Type B pancreatic cell (in vitro differentiated cells): ENCODE results near the gene IKBKG. TPM values are rescaled to one million over a fixed set of nuclear protein-coding genes. Genes with fewer than 3 reads are reported as not detected.
"Not testable (repeated sequence)": the region's sequence is repeated elsewhere in the genome, so short reads cannot be mapped to it uniquely, and the experiment has no call there.

Experiments
- DNase-seq: peaks from one replicate; pipeline ENCODE4 v3.0.0; 2021; ENCODE audit warnings: mixed read lengths; ENCODE audit not compliant: unreplicated experiment; ENCODE audit errors: extremely low spot score
- H3K27ac Mint-ChIP-seq: 2 replicates; pipeline ENCODE4 v1.8.0; 2021; ENCODE audit warnings: mild to moderate bottlenecking, mixed read lengths
- H3K27me3 Mint-ChIP-seq: 2 replicates; pipeline ENCODE4 v1.8.0; 2021; ENCODE audit warnings: mixed read lengths
- H3K36me3 Mint-ChIP-seq: 2 replicates; pipeline ENCODE4 v1.8.0; 2021; ENCODE audit warnings: mixed read lengths
- H3K4me1 Mint-ChIP-seq: one replicate; pipeline ENCODE4 v1.8.0; 2021; ENCODE audit warnings: mixed read lengths; ENCODE audit not compliant: unreplicated experiment
- H3K4me3 Mint-ChIP-seq: 2 replicates; pipeline ENCODE4 v1.8.0; 2021; ENCODE audit warnings: mild to moderate bottlenecking, mixed read lengths
- H3K9me3 Mint-ChIP-seq: 2 replicates; pipeline ENCODE4 v1.8.0; 2021; ENCODE audit warnings: mixed read lengths
- total RNA-seq: library from RNA; stranded (reverse); gene quantifications from 2 replicates; pipeline ENCODE4 v1.2.1, GENCODE V29; 2021; ENCODE audit warnings: low replicate concordance
- TF ChIP-seq, protein P1 (sequence below): fragments of 200-600 bp; sonication (generic); conservative IDR thresholded peaks from 2 replicates; pipeline ENCODE4 v1.5.0; 2021; ENCODE audit warnings: antibody characterized with exemption, mild to moderate bottlenecking

The IKBKG gene
- total RNA-seq, 1 donor from 2014 or later: 14.6 TPM

GRCh38 chrX:154607370-154607769 lies 60.0 kb downstream of the IKBKG start:
- Mint-ChIP-seq H3K9me3 (peaks cover 4% of the 10 kb centered on the region), H3K4me3 (no peak overlapping the region), H3K27ac (no peak overlapping the region), H3K4me1 (no peaks in the 10 kb centered on the region), H3K36me3 (no peaks in the 10 kb centered on the region), H3K27me3 (peaks cover 26% of the 10 kb centered on the region)
- DNase-seq: no peak
- TF ChIP-seq, protein P1, sequence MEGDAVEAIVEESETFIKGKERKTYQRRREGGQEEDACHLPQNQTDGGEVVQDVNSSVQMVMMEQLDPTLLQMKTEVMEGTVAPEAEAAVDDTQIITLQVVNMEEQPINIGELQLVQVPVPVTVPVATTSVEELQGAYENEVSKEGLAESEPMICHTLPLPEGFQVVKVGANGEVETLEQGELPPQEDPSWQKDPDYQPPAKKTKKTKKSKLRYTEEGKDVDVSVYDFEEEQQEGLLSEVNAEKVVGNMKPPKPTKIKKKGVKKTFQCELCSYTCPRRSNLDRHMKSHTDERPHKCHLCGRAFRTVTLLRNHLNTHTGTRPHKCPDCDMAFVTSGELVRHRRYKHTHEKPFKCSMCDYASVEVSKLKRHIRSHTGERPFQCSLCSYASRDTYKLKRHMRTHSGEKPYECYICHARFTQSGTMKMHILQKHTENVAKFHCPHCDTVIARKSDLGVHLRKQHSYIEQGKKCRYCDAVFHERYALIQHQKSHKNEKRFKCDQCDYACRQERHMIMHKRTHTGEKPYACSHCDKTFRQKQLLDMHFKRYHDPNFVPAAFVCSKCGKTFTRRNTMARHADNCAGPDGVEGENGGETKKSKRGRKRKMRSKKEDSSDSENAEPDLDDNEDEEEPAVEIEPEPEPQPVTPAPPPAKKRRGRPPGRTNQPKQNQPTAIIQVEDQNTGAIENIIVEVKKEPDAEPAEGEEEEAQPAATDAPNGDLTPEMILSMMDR: no peak

GRCh38 chrX:154607976-154608375 lies 60.6 kb downstream of the IKBKG start:
- not testable (repeated sequence) for H3K4me3 Mint-ChIP-seq, H3K27ac Mint-ChIP-seq, H3K9me3 Mint-ChIP-seq, DNase-seq, H3K36me3 Mint-ChIP-seq, H3K4me1 Mint-ChIP-seq
- H3K27me3 Mint-ChIP-seq: peaks cover 26% of the 10 kb centered on the region

GRCh38 chrX:154608823-154609222 lies 61.4 kb downstream of the IKBKG start:
- H3K4me3 Mint-ChIP-seq, H3K27ac Mint-ChIP-seq, H3K36me3 Mint-ChIP-seq, DNase-seq, H3K9me3 Mint-ChIP-seq, H3K4me1 Mint-ChIP-seq: not testable (repeated sequence)
- H3K27me3 Mint-ChIP-seq: peaks cover 25% of the 10 kb centered on the region

- DNase-seq, H3K9me3 Mint-ChIP-seq, H3K27ac Mint-ChIP-seq, H3K4me3 Mint-ChIP-seq, H3K36me3 Mint-ChIP-seq, H3K4me1 Mint-ChIP-seq: not testable (repeated sequence)
- peaks cover 13% of the 10 kb centered on the region for H3K27me3 Mint-ChIP-seq
Observed at GRCh38 chrX:154611146-154611545, 63.7 kb downstream of the IKBKG start.

- H3K4me3 Mint-ChIP-seq, H3K27ac Mint-ChIP-seq, H3K36me3 Mint-ChIP-seq, H3K9me3 Mint-ChIP-seq, DNase-seq, H3K4me1 Mint-ChIP-seq, H3K27me3 Mint-ChIP-seq: not testable (repeated sequence)
Observed at GRCh38 chrX:154613586-154613985, 66.2 kb downstream of the IKBKG start.

Other genes with a start within 250 kb of the IKBKG start
- 806 and 851 TPM in 2 replicates for gene FLNA, start 173.0 kb upstream of the IKBKG start, total RNA-seq
- gene EMD, start 168.3 kb upstream of the IKBKG start, total RNA-seq: 56.7 and 62.7 TPM in 2 replicates
- 2,880 and 3,042 TPM in 2 replicates for gene RPL10, start 149.2 kb upstream of the IKBKG start, total RNA-seq
- 13.3 and 14.4 TPM in 2 replicates for gene DNASE1L1, start 138.4 kb upstream of the IKBKG start, total RNA-seq
- 30.5 and 46.1 TPM in 2 replicates for gene TAFAZZIN, start 136.1 kb upstream of the IKBKG start, total RNA-seq
- 105 and 159 TPM in 2 replicates for gene ATP6AP1, start 118.9 kb upstream of the IKBKG start, total RNA-seq
- 105 and 159 TPM in 2 replicates for gene GDI1, start 110.5 kb upstream of the IKBKG start, total RNA-seq
- 59.2 and 63.8 TPM in 2 replicates for gene FAM50A, start 103.5 kb upstream of the IKBKG start, total RNA-seq
- 62.9 and 85.1 TPM in 2 replicates for gene PLXNA3, start 89.3 kb upstream of the IKBKG start, total RNA-seq
- gene LAGE3, start 68.3 kb upstream of the IKBKG start, total RNA-seq: 12.9 and 15.9 TPM in 2 replicates
- gene UBL4A, start 61.0 kb upstream of the IKBKG start, total RNA-seq: 23.3 and 28.7 TPM in 2 replicates
- 13.0 and 23.0 TPM in 2 replicates for gene SLC10A3, start 57.0 kb upstream of the IKBKG start, total RNA-seq
- gene FAM3A, start 31.4 kb upstream of the IKBKG start, total RNA-seq: 34.1 and 35.9 TPM in 2 replicates
- 41.3 and 57.9 TPM in 2 replicates for gene G6PD, start 774 bp upstream of the IKBKG start, total RNA-seq
- gene CTAG1A, start 37.5 kb downstream of the IKBKG start, total RNA-seq: not detected in 2 replicates
- not detected in 2 replicates for gene CTAG1B, start 71.7 kb downstream of the IKBKG start, total RNA-seq
- not detected in 2 replicates for gene CTAG2, start 106.0 kb downstream of the IKBKG start, total RNA-seq
- gene GAB3, start 203.5 kb downstream of the IKBKG start, total RNA-seq: 0.19 TPM in 1 of 2 replicates, not detected in the other
- gene DKC1, start 215.2 kb downstream of the IKBKG start, total RNA-seq: 52.0 and 62.7 TPM in 2 replicates